Neural cell (in vitro differentiated cells): ENCODE results near the gene BCO2. TPM values are rescaled to one million over a fixed set of nuclear protein-coding genes. Genes with fewer than 3 reads are reported as not detected.
"Not testable (repeated sequence)": the region's sequence is repeated elsewhere in the genome, so short reads cannot be mapped to it uniquely, and the experiment has no call there.

Experiments
- H2AFZ ChIP-seq: fragments of 200-600, 300-800 bp; sonication (generic), shearing (Covaris generic); 2 replicates; pipeline ENCODE4 v1.6.0; 2014; ENCODE audit warnings: low read depth, mild to moderate bottlenecking, antibody characterized with exemption, low read length, moderate library complexity
- H3F3A ChIP-seq: fragments of 200-600 bp; shearing (Covaris generic); 2 replicates; pipeline ENCODE4 v1.6.1; 2016; ENCODE audit warnings: mild to moderate bottlenecking, moderate library complexity, mixed read lengths, antibody characterized with exemption, low read length; ENCODE audit not compliant: insufficient read depth, poor library complexity, severe bottlenecking
- H3K27ac ChIP-seq: fragments of 200-600, 300-800 bp; sonication (generic), shearing (Covaris generic); 2 replicates; pipeline ENCODE4 v1.5.1; 2014; ENCODE audit warnings: mild to moderate bottlenecking, low read length, moderate library complexity
- H3K27me3 ChIP-seq: fragments of 300-800, 200-600 bp; sonication (generic), shearing (Covaris generic); 2 replicates; pipeline ENCODE4 v1.6.0; 2014; ENCODE audit warnings: mild to moderate bottlenecking, low read depth, low read length, moderate library complexity; ENCODE audit not compliant: insufficient read depth
- H3K36me3 ChIP-seq: fragments of 300-800, 200-600 bp; sonication (generic), shearing (Covaris generic); 2 replicates; pipeline ENCODE4 v1.5.1; 2014; ENCODE audit warnings: mild to moderate bottlenecking, antibody characterized with exemption, low read length, moderate library complexity; ENCODE audit not compliant: insufficient read depth
- H3K4me2 ChIP-seq: fragments of 300-800, 200-600 bp; sonication (generic), shearing (Covaris generic); 2 replicates; pipeline ENCODE4 v1.6.0; 2014; ENCODE audit warnings: mild to moderate bottlenecking, low read length
- H3K4me3 ChIP-seq: fragments of 300-800, 200-600 bp; sonication (generic), shearing (Covaris generic); 2 replicates; pipeline ENCODE4 v1.5.1; 2014; ENCODE audit warnings: mild to moderate bottlenecking, low read length, moderate library complexity
- H3K79me2 ChIP-seq: fragments of 200-600 bp; shearing (Covaris generic); replicated peaks from 2 replicates; pipeline ENCODE4 v1.6.0; 2014; ENCODE audit warnings: mild to moderate bottlenecking, low read length, moderate library complexity; ENCODE audit not compliant: insufficient read depth
- H3K9ac ChIP-seq: fragments of 300-800, 200-600 bp; sonication (generic), shearing (Covaris generic); 2 replicates; pipeline ENCODE4 v1.6.1; 2016; ENCODE audit warnings: mild to moderate bottlenecking, low read length, mixed read lengths
- H3K9me2 ChIP-seq: fragments of 200-600 bp; shearing (Covaris generic); 2 replicates; pipeline ENCODE4 v1.6.1; 2016; ENCODE audit warnings: mild to moderate bottlenecking, low read length, mixed read lengths; ENCODE audit not compliant: insufficient read depth
- H3K9me3 ChIP-seq: fragments of 200-600, 300-800 bp; sonication (generic), shearing (Covaris generic); 2 replicates; pipeline ENCODE4 v1.6.1; 2016; ENCODE audit warnings: mild to moderate bottlenecking, mixed run types, low read length, moderate library complexity, mixed read lengths
- H4K20me1 ChIP-seq: fragments of 200-600 bp; shearing (Covaris generic); 2 replicates; pipeline ENCODE4 v1.6.1; 2016; ENCODE audit warnings: mild to moderate bottlenecking, mixed run types; ENCODE audit not compliant: insufficient read depth
- CTCF ChIP-seq: fragments of 450-650 bp; IDR thresholded peaks from 2 replicates; pipeline ENCODE4 v1.5.1; 2014; ENCODE audit warnings: antibody characterized with exemption, mild to moderate bottlenecking, moderate library complexity; ENCODE audit not compliant: poor library complexity, severe bottlenecking
- EP300 ChIP-seq: fragments of 450-650 bp; conservative IDR thresholded peaks from 2 replicates; pipeline ENCODE4 v1.6.1; 2014; ENCODE audit warnings: antibody characterized with exemption, mild to moderate bottlenecking, moderate library complexity; ENCODE audit not compliant: poor library complexity, severe bottlenecking
- EZH2 ChIP-seq: fragments of 200-600, 300-800 bp; shearing (Covaris generic), sonication (generic); IDR thresholded peaks from 2 replicates; pipeline ENCODE4 v1.6.1; 2014; ENCODE audit warnings: antibody characterized with exemption, low read length, borderline replicate concordance, mild to moderate bottlenecking; ENCODE audit not compliant: insufficient read depth, poor library complexity, severe bottlenecking
- MXI1 ChIP-seq: fragments of 450-650 bp; conservative IDR thresholded peaks from 2 replicates; pipeline ENCODE4 v1.6.1; 2014; ENCODE audit warnings: antibody characterized with exemption, mild to moderate bottlenecking; ENCODE audit not compliant: poor library complexity, severe bottlenecking
- POLR2AphosphoS5 ChIP-seq: IDR thresholded peaks from 2 replicates; pipeline ENCODE4 v1.6.1; 2012
- RAD21 ChIP-seq: fragments of 450-650 bp; conservative IDR thresholded peaks from 2 replicates; pipeline ENCODE4 v1.6.1; 2014; ENCODE audit warnings: antibody characterized with exemption, mild to moderate bottlenecking, moderate library complexity
- REST ChIP-seq: IDR thresholded peaks from 2 replicates; pipeline ENCODE4 v1.6.1; 2012; ENCODE audit warnings: borderline replicate concordance
- SMC3 ChIP-seq: fragments of 450-650 bp; conservative IDR thresholded peaks from 2 replicates; pipeline ENCODE4 v1.6.1; 2014; ENCODE audit warnings: antibody characterized with exemption, mild to moderate bottlenecking, moderate library complexity; ENCODE audit not compliant: poor library complexity
- TAF1 ChIP-seq: IDR thresholded peaks from 2 replicates; pipeline ENCODE4 v1.6.1; 2012; ENCODE audit warnings: low read depth
- polyA plus RNA-seq: library from polyadenylated mRNA; depleted of rRNA; stranded (reverse); fragments of >200 nt; gene quantifications from 2 replicates; pipeline ENCODE4 v1.2.3, GENCODE V29; 2014

Gene BCO2
- polyA plus RNA-seq, 1 donor from 2014 or later, result 7.4 TPM

- no peak overlapping the region for H2AFZ ChIP-seq
- no peaks in the 10 kb centered on the region for H3F3A ChIP-seq
- no peaks in the 10 kb centered on the region for H3K9me2 ChIP-seq
- no peak overlapping the region for H3K4me3 ChIP-seq
- H3K4me2 ChIP-seq, result no peak overlapping the region
- no peak for TF ChIP-seq CTCF
- no peak for TF ChIP-seq EP300
- no peak for TF ChIP-seq EZH2
- no peak for TF ChIP-seq RAD21
- no peak for TF ChIP-seq SMC3
- no peak for TF ChIP-seq MXI1
- TF ChIP-seq TAF1, result no peak
- TF ChIP-seq REST, result no peak
- TF ChIP-seq POLR2AphosphoS5, result no peak
- H3K27me3 ChIP-seq, result no peaks in the 10 kb centered on the region
- H3K9me3 ChIP-seq, result no peaks in the 10 kb centered on the region
- H3K9ac ChIP-seq, result no peak overlapping the region
- H4K20me1 ChIP-seq, result no peaks in the 10 kb centered on the region
- no peaks in the 10 kb centered on the region for H3K36me3 ChIP-seq
- H3K79me2 ChIP-seq, result no peaks in the 10 kb centered on the region
- H3K27ac ChIP-seq, result no peak overlapping the region
Measured at GRCh38 chr11:112186304-112186703, 11.0 kb downstream of the BCO2 start.

GRCh38 chr11:112195113-112195512, 19.8 kb downstream of the BCO2 start:
- H2AFZ ChIP-seq, H3K27ac ChIP-seq, H3K9me2 ChIP-seq, H3K36me3 ChIP-seq, H3K9me3 ChIP-seq, H3K4me3 ChIP-seq, H3K9ac ChIP-seq, H3K79me2 ChIP-seq, H3K27me3 ChIP-seq, H3K4me2 ChIP-seq, H3F3A ChIP-seq, H4K20me1 ChIP-seq: not testable (repeated sequence)

- no peak overlapping the region for H2AFZ ChIP-seq
- no peak overlapping the region for H3K4me2 ChIP-seq
- H3K27me3 ChIP-seq, result no peaks in the 10 kb centered on the region
- H3K9me2 ChIP-seq, result no peaks in the 10 kb centered on the region
- TF ChIP-seq MXI1 (no peak), EZH2 (no peak), POLR2AphosphoS5 (no peak), RAD21 (no peak), SMC3 (no peak), REST (no peak), CTCF (no peak), EP300 (no peak), TAF1 (no peak)
- no peak overlapping the region for H3K27ac ChIP-seq
- H3K79me2 ChIP-seq, result no peaks in the 10 kb centered on the region
- H3K36me3 ChIP-seq, result no peaks in the 10 kb centered on the region
- H3F3A ChIP-seq, result no peaks in the 10 kb centered on the region
- H3K9me3 ChIP-seq, result no peaks in the 10 kb centered on the region
- no peak overlapping the region for H3K9ac ChIP-seq
- H3K4me3 ChIP-seq, result no peak overlapping the region
- H4K20me1 ChIP-seq, result no peaks in the 10 kb centered on the region
Measured at GRCh38 chr11:112195951-112196351, 20.6 kb downstream of the BCO2 start.
